Fibroblast of lung (primary cell): ENCODE results near the gene RBM20. TPM values are rescaled to one million over a fixed set of nuclear protein-coding genes. Genes with fewer than 3 reads are reported as not detected.

Source experiments
- DNase-seq, 2 donors: peaks; one replicate each; pipeline versions ENCODE4 v3.0.0 to v3.0.0-alpha.2; 2010; ENCODE audit warnings: low read depth in 2 of 2
- H2AFZ ChIP-seq: 2 replicates; pipeline ENCODE4 v1.5.1; 2012; ENCODE audit warnings: low read length, control low read depth, inconsistent platforms
- H3K27ac ChIP-seq: 2 replicates; pipeline ENCODE4 v1.5.1; 2011; ENCODE audit warnings: low read length, control low read depth; ENCODE audit not compliant: insufficient read depth
- H3K27me3 ChIP-seq: 2 replicates; pipeline ENCODE4 v1.5.1; 2011; ENCODE audit warnings: mild to moderate bottlenecking, low read length; ENCODE audit not compliant: control insufficient read depth, insufficient read depth
- H3K36me3 ChIP-seq: 2 replicates; pipeline ENCODE4 v1.5.1; 2011; ENCODE audit warnings: low read length; ENCODE audit not compliant: control insufficient read depth, insufficient read depth
- H3K4me1 ChIP-seq: 2 replicates; pipeline ENCODE4 v1.5.1; 2011; ENCODE audit warnings: low read length; ENCODE audit not compliant: control insufficient read depth, insufficient read depth; ENCODE audit errors: extremely low read depth
- H3K4me2 ChIP-seq: 2 replicates; pipeline ENCODE4 v1.5.1; 2011; ENCODE audit warnings: low read length, control low read depth; ENCODE audit not compliant: insufficient read depth; ENCODE audit errors: extremely low read depth
- H3K4me3 ChIP-seq, 4 experiments: fragments of 200-600 bp in 1 of 4; sonication (generic) in 1 of 4; replicated peaks in 1 of 4; 2 replicates each; pipeline ENCODE4 v1.5.1; 2011 to 2016; ENCODE audit warnings: low read length in 4 of 4, low read depth in 3 of 4, mild to moderate bottlenecking in 3 of 4, control low read depth in 2 of 4, inconsistent platforms in 1 of 4, mixed read lengths in 1 of 4; ENCODE audit not compliant: insufficient read depth in 1 of 4; ENCODE audit errors: control extremely low read depth in 1 of 4
- H3K79me2 ChIP-seq: 2 replicates; pipeline ENCODE4 v1.5.1; 2012; ENCODE audit warnings: mild to moderate bottlenecking, low read length, inconsistent platforms; ENCODE audit not compliant: control insufficient read depth, insufficient read depth
- H3K9ac ChIP-seq: 2 replicates; pipeline ENCODE4 v1.5.1; 2011; ENCODE audit warnings: mild to moderate bottlenecking, low read length, control low read depth; ENCODE audit not compliant: insufficient read depth
- H3K9me3 ChIP-seq: 2 replicates; pipeline ENCODE4 v1.5.1; 2012; ENCODE audit warnings: low read depth, low read length; ENCODE audit not compliant: control insufficient read depth, insufficient read depth
- H4K20me1 ChIP-seq: 2 replicates; pipeline ENCODE4 v1.5.1; 2011; ENCODE audit warnings: low read length; ENCODE audit not compliant: control insufficient read depth, insufficient read depth; ENCODE audit errors: extremely low read depth
- EZH2 ChIP-seq: IDR thresholded peaks from 2 replicates; pipeline ENCODE4 v1.5.1; 2012; ENCODE audit warnings: low read length, control low read depth, mild to moderate bottlenecking; ENCODE audit errors: missing control alignments
- polyA plus RNA-seq, 2 donors: library from polyadenylated mRNA; depleted of rRNA in 1 of 2; stranded (reverse) in 1 of 2; unstranded in 1 of 2; fragments of >200 nt; gene quantifications; 2 replicates each; pipeline ENCODE4 v1.2.1, GENCODE V29; 2011 to 2012; ENCODE audit warnings: missing spikeins in 1 of 2
- total RNA-seq: library from RNA; depleted of rRNA; stranded (reverse); fragments of >200 nt; gene quantifications from 2 replicates; pipeline ENCODE4 v1.2.1, GENCODE V29; 2014
- TF ChIP-seq, protein P1 (sequence below), 2 donors: IDR thresholded peaks in 1 of 2; conservative IDR thresholded peaks in 1 of 2; 1 replicate in 1 of 2; 2 replicates in 1 of 2; pipeline ENCODE4 v1.5.1; 2011 to 2012; ENCODE audit warnings: low read length in 2 of 2, control low read depth in 1 of 2, inconsistent platforms in 1 of 2, low read depth in 1 of 2, mild to moderate bottlenecking in 1 of 2

The RBM20 gene
- total and polyA plus RNA-seq, 2 donors (not counting 1 experiment from before 2014, with no cell fraction given), result under 0.01 to 0.05 TPM

- Histone ChIP-seq H3K27me3 (peaks cover 4% of the 10 kb centered on the region), H2AFZ (no peak overlapping the region), H3K27ac (no peak overlapping the region), H3K36me3 (no peaks in the 10 kb centered on the region), H3K4me3 (no peak overlapping the region), H3K4me2 (no peak overlapping the region), H3K4me1 (no peaks in the 10 kb centered on the region), H3K9me3 (no peaks in the 10 kb centered on the region), H4K20me1 (no peaks in the 10 kb centered on the region), H3K79me2 (no peaks in the 10 kb centered on the region), H3K9ac (no peak overlapping the region)
- no peak for DNase-seq
- no peak for TF ChIP-seq EZH2
- TF ChIP-seq, protein P1, sequence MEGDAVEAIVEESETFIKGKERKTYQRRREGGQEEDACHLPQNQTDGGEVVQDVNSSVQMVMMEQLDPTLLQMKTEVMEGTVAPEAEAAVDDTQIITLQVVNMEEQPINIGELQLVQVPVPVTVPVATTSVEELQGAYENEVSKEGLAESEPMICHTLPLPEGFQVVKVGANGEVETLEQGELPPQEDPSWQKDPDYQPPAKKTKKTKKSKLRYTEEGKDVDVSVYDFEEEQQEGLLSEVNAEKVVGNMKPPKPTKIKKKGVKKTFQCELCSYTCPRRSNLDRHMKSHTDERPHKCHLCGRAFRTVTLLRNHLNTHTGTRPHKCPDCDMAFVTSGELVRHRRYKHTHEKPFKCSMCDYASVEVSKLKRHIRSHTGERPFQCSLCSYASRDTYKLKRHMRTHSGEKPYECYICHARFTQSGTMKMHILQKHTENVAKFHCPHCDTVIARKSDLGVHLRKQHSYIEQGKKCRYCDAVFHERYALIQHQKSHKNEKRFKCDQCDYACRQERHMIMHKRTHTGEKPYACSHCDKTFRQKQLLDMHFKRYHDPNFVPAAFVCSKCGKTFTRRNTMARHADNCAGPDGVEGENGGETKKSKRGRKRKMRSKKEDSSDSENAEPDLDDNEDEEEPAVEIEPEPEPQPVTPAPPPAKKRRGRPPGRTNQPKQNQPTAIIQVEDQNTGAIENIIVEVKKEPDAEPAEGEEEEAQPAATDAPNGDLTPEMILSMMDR (conservative IDR thresholded peaks at IDR 0.05 in 1 of 2, IDR thresholded peaks at IDR 0.05 in 1 of 2; ENCODE audit: low read depth in 1 of 2, low read length in 2 of 2), result no peak
Measured at GRCh38 chr10:110714356-110714755, 70.2 kb downstream of the RBM20 start.

- Histone ChIP-seq H3K4me1 (no peaks in the 10 kb centered on the region), H3K27ac (no peak overlapping the region), H3K4me2 (no peak overlapping the region), H3K9me3 (no peaks in the 10 kb centered on the region), H3K9ac (no peak overlapping the region), H2AFZ (no peak overlapping the region), H3K36me3 (no peaks in the 10 kb centered on the region), H3K27me3 (peaks cover 4% of the 10 kb centered on the region), H3K4me3 (no peak overlapping the region), H3K79me2 (no peaks in the 10 kb centered on the region), H4K20me1 (no peaks in the 10 kb centered on the region)
- no peak for DNase-seq
- TF ChIP-seq, protein P1 (conservative IDR thresholded peaks at IDR 0.05 in 1 of 2, IDR thresholded peaks at IDR 0.05 in 1 of 2; ENCODE audit: low read depth in 1 of 2, low read length in 2 of 2), result no peak
- no peak for TF ChIP-seq EZH2
Measured at GRCh38 chr10:110717781-110718589, 73.8 kb downstream of the RBM20 start.

DNA sequence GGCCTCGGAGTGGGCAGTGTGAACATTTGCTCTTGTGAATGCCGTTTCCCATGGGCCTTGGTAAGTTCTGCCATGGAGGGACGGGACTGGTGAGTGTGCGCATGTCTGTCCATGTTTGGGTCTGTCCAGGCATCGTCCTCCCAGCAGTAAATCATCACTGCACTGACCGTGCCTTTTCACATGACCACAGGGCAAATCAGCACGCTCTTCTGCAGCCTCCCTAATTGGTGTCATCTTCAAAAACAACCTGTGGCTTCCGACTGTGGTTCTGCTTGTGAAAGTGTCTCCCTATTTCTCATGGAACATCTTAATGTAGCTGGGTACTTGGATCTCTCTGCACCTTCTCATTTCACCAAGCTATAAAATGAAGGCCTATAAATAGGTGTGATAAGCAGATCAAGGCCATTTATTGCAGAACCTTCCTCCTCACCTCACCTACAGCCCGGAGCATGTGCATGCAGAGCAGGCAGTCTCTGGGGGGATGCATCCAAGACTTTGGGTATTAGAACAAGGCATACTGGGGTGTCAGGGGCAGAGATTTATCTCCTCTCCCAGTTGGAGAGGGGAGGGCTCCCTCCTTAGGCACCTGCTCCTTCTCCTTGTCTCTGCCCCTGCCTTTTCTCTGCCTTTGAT lies 77.4 kb downstream of the RBM20 start:
- no peak overlapping the region for H3K4me2 ChIP-seq
- no peak overlapping the region for H2AFZ ChIP-seq
- no peak for DNase-seq
- H3K9me3 ChIP-seq, result no peaks in the 10 kb centered on the region
- H4K20me1 ChIP-seq, result no peaks in the 10 kb centered on the region
- H3K4me1 ChIP-seq, result no peaks in the 10 kb centered on the region
- H3K36me3 ChIP-seq, result no peaks in the 10 kb centered on the region
- H3K79me2 ChIP-seq, result no peaks in the 10 kb centered on the region
- H3K27ac ChIP-seq, result no peak overlapping the region
- H3K9ac ChIP-seq, result no peak overlapping the region
- TF ChIP-seq, protein P1 (conservative IDR thresholded peaks at IDR 0.05 in 1 of 2, IDR thresholded peaks at IDR 0.05 in 1 of 2; ENCODE audit: low read depth in 1 of 2, low read length in 2 of 2), result no peak
- no peak for TF ChIP-seq EZH2
- H3K4me3 ChIP-seq, result no peak overlapping the region
- peaks cover 8% of the 10 kb centered on the region for H3K27me3 ChIP-seq
